Measurements from ENCODE around the gene OXTR.

OXTR gene

GRCh38 chr3:8734137-8734878 is 35.1 kb downstream of the OXTR start:
- no peaks in the 10 kb centered on the region for H3K36me3 ChIP-seq (replicated peaks; ENCODE audit: insufficient read depth, low read length)
- H3K9me3 ChIP-seq (replicated peaks; ENCODE audit: insufficient read depth, low read length) = no peaks in the 10 kb centered on the region
- DNase-seq = no peak
- H3K4me3 ChIP-seq (ENCODE audit: low read length) = no peak overlapping the region
- no peaks in the 10 kb centered on the region for H3K79me2 ChIP-seq (ENCODE audit: low read length)
- no peaks in the 10 kb centered on the region for H4K20me1 ChIP-seq (ENCODE audit: insufficient read depth, low read length)
- TF ChIP-seq EZH2phosphoT487 (IDR thresholded peaks at IDR 0.05; ENCODE audit: low read length) (no peak), EZH2 (optimal IDR thresholded peaks at IDR 0.05; ENCODE audit: low read depth, low read length) (no peak), CTCF (IDR thresholded peaks at IDR 0.05; ENCODE audit: low read length) (no peak)
- H3F3A ChIP-seq (ENCODE audit: insufficient read depth, low read length) = no peaks in the 10 kb centered on the region
- no peaks in the 10 kb centered on the region for H3K9me2 ChIP-seq (replicated peaks; ENCODE audit: insufficient read depth, low read length)
- no peaks in the 10 kb centered on the region for H3K4me1 ChIP-seq (ENCODE audit: low read length)
- no peak overlapping the region for H3K9ac ChIP-seq (ENCODE audit: low read length)
- H3K4me2 ChIP-seq (ENCODE audit: low read depth, low read length) = no peak overlapping the region
- no peak overlapping the region for H2AFZ ChIP-seq (ENCODE audit: low read length)
- H3K27me3 ChIP-seq (replicated peaks; ENCODE audit: insufficient read depth, low read length) = no peaks in the 10 kb centered on the region
- no peak overlapping the region for H3K27ac ChIP-seq (ENCODE audit: low read length)

- DNase-seq = no peak
- H3K9me3 ChIP-seq (replicated peaks; ENCODE audit: insufficient read depth, low read length) = no peaks in the 10 kb centered on the region
- H3K27ac ChIP-seq (ENCODE audit: low read length) = no peak within 1 kb of the TSS
- no peaks in the 10 kb centered on the region for H3K9me2 ChIP-seq (replicated peaks; ENCODE audit: insufficient read depth, low read length)
- no peaks in the 10 kb centered on the region for H3F3A ChIP-seq (ENCODE audit: insufficient read depth, low read length)
- H3K4me3 ChIP-seq (ENCODE audit: low read length) = no peak within 1 kb of the TSS
- H3K79me2 ChIP-seq (ENCODE audit: low read length) = no peaks in the 10 kb centered on the region
- H4K20me1 ChIP-seq (ENCODE audit: insufficient read depth, low read length) = no peaks in the 10 kb centered on the region
- no peak within 1 kb of the TSS for H3K9ac ChIP-seq (ENCODE audit: low read length)
- H3K36me3 ChIP-seq (replicated peaks; ENCODE audit: insufficient read depth, low read length) = no peaks in the 10 kb centered on the region
- H3K4me1 ChIP-seq (ENCODE audit: low read length) = no peaks in the 10 kb centered on the region
- H3K4me2 ChIP-seq (ENCODE audit: low read depth, low read length) = no peak within 1 kb of the TSS
- TF ChIP-seq CTCF (IDR thresholded peaks at IDR 0.05; ENCODE audit: low read length) (no peak), EZH2phosphoT487 (IDR thresholded peaks at IDR 0.05; ENCODE audit: low read length) (no peak), EZH2 (optimal IDR thresholded peaks at IDR 0.05; ENCODE audit: low read depth, low read length) (no peak)
- H3K27me3 ChIP-seq (replicated peaks; ENCODE audit: insufficient read depth, low read length) = no peaks in the 10 kb centered on the region
- H2AFZ ChIP-seq (ENCODE audit: low read length) = no peak within 1 kb of the TSS
Measured at GRCh38 chr3:8733332-8734094, 35.9 kb downstream of the OXTR start, which contains the start of gene CAV3. TSS of gene CAV3 (plus strand) at chr3:8733802. CDS start at chr3:8733877, 75 bp downstream.

GRCh38 chr3:8732413-8732812 is 37.0 kb downstream of the OXTR start:
- Histone ChIP-seq H3K9me2 (replicated peaks; ENCODE audit: insufficient read depth, low read length) (no peaks in the 10 kb centered on the region), H3K27me3 (replicated peaks; ENCODE audit: insufficient read depth, low read length) (no peaks in the 10 kb centered on the region), H3K9ac (ENCODE audit: low read length) (no peak overlapping the region), H3K79me2 (ENCODE audit: low read length) (no peaks in the 10 kb centered on the region), H3K4me3 (ENCODE audit: low read length) (no peak overlapping the region), H3K4me1 (ENCODE audit: low read length) (no peaks in the 10 kb centered on the region), H3K9me3 (replicated peaks; ENCODE audit: insufficient read depth, low read length) (no peaks in the 10 kb centered on the region), H4K20me1 (ENCODE audit: insufficient read depth, low read length) (no peaks in the 10 kb centered on the region), H2AFZ (ENCODE audit: low read length) (no peak overlapping the region), H3K27ac (ENCODE audit: low read length) (no peak overlapping the region), H3K36me3 (replicated peaks; ENCODE audit: insufficient read depth, low read length) (no peaks in the 10 kb centered on the region), H3F3A (ENCODE audit: insufficient read depth, low read length) (no peaks in the 10 kb centered on the region), H3K4me2 (ENCODE audit: low read depth, low read length) (no peak overlapping the region)
- DNase-seq = no peak
- TF ChIP-seq CTCF (IDR thresholded peaks at IDR 0.05; ENCODE audit: low read length) (no peak), EZH2phosphoT487 (IDR thresholded peaks at IDR 0.05; ENCODE audit: low read length) (no peak), EZH2 (optimal IDR thresholded peaks at IDR 0.05; ENCODE audit: low read depth, low read length) (no peak)
